Cardiac muscle cell (in vitro differentiated cells and primary cell): ENCODE results near the gene TOR4A. TPM values are rescaled to one million over a fixed set of nuclear protein-coding genes. Genes with fewer than 3 reads are reported as not detected.

ENCODE experiments used
- DNase-seq, 2 donors: peaks; one replicate each; pipeline versions ENCODE4 v3.0.0 to v3.0.0-alpha.2; 2010 to 2017; ENCODE audit warnings: low read depth in 1 of 2, low spot score in 1 of 2
- H3K27ac ChIP-seq: fragments of 200-600 bp; sonication (generic); 2 replicates; pipeline ENCODE4 v1.5.1; 2016
- H3K27me3 ChIP-seq: fragments of 200-600 bp; sonication (generic); 2 replicates; pipeline ENCODE4 v1.6.0; 2016; ENCODE audit warnings: control low read depth
- H3K36me3 ChIP-seq: fragments of 200-600 bp; sonication (generic); 2 replicates; pipeline ENCODE4 v1.5.1; 2016; ENCODE audit warnings: control low read depth
- H3K4me1 ChIP-seq: fragments of 200-600 bp; sonication (generic); 2 replicates; pipeline ENCODE4 v1.8.1; 2017; ENCODE audit warnings: low read depth, mild to moderate bottlenecking, mixed run types
- H3K4me3 ChIP-seq: fragments of 200-600 bp; sonication (generic); 2 replicates; pipeline ENCODE4 v1.5.1; 2016; ENCODE audit warnings: mild to moderate bottlenecking
- H3K9me3 ChIP-seq: fragments of 200-600 bp; sonication (generic); 2 replicates; pipeline ENCODE4 v1.5.1; 2017; ENCODE audit warnings: low read depth, mild to moderate bottlenecking, control low read depth
- CTCF ChIP-seq: IDR thresholded peaks from 2 replicates; pipeline ENCODE4 v1.5.1; 2012; ENCODE audit warnings: low read depth, mild to moderate bottlenecking, low read length
- polyA plus RNA-seq: library from polyadenylated mRNA; unstranded; fragments of >200 nt; fragmentation: Nextera tagmentation; extraction: Ambion mirVana; gene quantifications from 2 replicates; pipeline ENCODE4 v1.2.1, GENCODE V29; 2016
- total RNA-seq: library from RNA; depleted of rRNA; stranded (reverse); fragments of >200 nt; gene quantifications from 2 replicates; pipeline ENCODE4 v1.2.3, GENCODE V29; 2016

TOR4A gene
- total and polyA plus RNA-seq, 2 experiments from 2014 or later, result 18.5 to 51.4 TPM

DNA sequence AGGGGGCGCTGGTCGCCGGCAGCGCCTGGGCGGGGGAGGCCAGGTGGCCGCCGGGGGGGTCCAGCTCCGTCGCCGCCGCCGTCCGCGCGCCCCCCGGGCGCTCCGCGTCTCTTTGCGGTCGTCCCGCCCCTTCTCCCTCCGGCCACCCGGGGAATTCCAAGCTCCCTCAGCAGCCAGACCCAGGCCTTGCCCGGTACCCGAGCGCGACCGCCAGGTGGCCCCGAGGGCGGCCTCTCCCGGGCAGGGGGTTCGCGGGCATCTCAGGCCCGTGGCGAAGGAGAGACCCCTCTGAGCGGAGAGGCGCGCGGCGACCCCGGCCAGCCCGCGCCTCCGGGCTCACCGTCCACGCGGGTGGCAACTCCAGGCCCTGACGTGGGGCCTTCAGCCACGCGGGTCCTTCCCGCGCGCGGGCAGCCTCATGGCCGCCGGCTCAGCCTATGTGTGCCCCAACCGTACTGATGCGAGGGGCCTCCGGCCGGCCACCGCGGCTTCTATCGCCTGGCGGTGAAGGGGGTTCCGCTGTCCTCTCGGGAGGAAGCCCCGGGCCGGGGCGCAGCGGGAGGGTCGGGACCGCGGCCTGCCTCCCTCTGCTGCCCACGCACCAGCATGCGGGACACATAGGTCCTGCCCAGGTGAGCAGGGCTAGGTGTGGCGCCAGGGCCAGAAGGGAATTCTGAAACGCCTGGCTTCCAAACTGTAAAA is 25.1 kb downstream of the TOR4A start:
- no peaks in the 10 kb centered on the region for H3K9me3 ChIP-seq
- no peak overlapping the region for H3K27ac ChIP-seq
- peak in 1 of 2 donors; percentile 70 for DNase-seq
- no peaks in the 10 kb centered on the region for H3K36me3 ChIP-seq
- H3K4me3 ChIP-seq, result peak overlapping the region; percentile 24
- peaks cover 20% of the 10 kb centered on the region for H3K27me3 ChIP-seq
- peak; percentile 66 for TF ChIP-seq CTCF
- peaks cover 14% of the 10 kb centered on the region for H3K4me1 ChIP-seq

DNA sequence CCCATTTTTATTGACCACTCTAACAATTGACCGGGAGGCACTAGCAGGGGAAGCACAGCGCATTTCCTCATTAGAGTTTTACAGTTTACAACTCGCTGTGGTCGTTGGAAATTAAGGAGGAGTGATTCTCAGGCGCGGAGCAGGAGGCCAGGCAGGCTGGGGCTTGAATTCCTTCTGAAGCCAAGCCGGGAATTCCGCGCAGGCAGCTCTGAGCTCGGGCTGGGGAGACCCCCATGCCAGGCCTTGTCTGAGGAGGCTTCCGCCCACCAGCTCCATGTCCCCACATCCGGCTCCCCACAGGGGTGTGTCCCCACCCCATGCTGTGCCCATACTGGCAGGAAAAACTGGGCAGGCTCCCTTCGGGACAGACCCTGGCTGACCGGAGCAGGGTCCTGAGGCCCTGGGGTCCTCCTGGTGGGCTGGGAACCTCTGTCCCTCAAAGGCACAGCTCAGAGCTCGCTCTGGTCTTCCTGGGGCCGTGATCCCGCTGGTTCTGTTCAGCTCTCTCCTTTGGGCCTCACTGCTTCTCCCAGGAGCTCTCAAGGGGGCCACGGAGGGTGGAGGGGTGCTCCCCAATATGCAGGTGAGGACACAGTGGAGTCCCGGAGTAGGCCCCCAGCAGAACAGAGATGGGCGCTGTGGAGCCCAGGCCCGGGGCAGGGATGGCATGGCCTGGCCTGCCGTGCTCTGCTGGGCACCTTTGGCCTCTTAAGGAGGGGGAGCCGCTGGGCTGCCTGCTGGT is 25.8 kb downstream of the TOR4A start:
- Histone ChIP-seq H3K36me3 (no peaks in the 10 kb centered on the region), H3K4me1 (peaks cover 19% of the 10 kb centered on the region), H3K27me3 (peaks cover 13% of the 10 kb centered on the region), H3K4me3 (no peak overlapping the region), H3K9me3 (no peaks in the 10 kb centered on the region), H3K27ac (no peak overlapping the region)
- no peak for DNase-seq
- TF ChIP-seq CTCF, result no peak

GRCh38 chr9:137303893-137304382 is 26.4 kb downstream of the TOR4A start:
- H3K27ac ChIP-seq, result no peak overlapping the region

GRCh38 chr9:137304383-137305059 is 27.0 kb downstream of the TOR4A start:
- DNase-seq, result peak in 1 of 2 donors; percentile 40
- Histone ChIP-seq H3K4me3 (no peak overlapping the region), H3K27me3 (peaks cover 10% of the 10 kb centered on the region), H3K9me3 (no peaks in the 10 kb centered on the region), H3K4me1 (peaks cover 15% of the 10 kb centered on the region), H3K36me3 (no peaks in the 10 kb centered on the region), H3K27ac (no peak overlapping the region)
- peak; percentile 20 for TF ChIP-seq CTCF

More at GRCh38 chr9:137303893-137304382, 26.4 kb downstream of the TOR4A start:
- H3K36me3 ChIP-seq, result no peaks in the 10 kb centered on the region
- H3K4me3 ChIP-seq, result no peak overlapping the region
- no peak for DNase-seq
- H3K9me3 ChIP-seq, result no peaks in the 10 kb centered on the region
- TF ChIP-seq CTCF, result no peak
- H3K27me3 ChIP-seq, result peaks cover 10% of the 10 kb centered on the region
- H3K4me1 ChIP-seq, result peaks cover 20% of the 10 kb centered on the region

- Histone ChIP-seq H3K36me3 (no peaks in the 10 kb centered on the region), H3K27ac (no peak overlapping the region), H3K9me3 (no peaks in the 10 kb centered on the region), H3K4me3 (no peak overlapping the region), H3K4me1 (peaks cover 8% of the 10 kb centered on the region), H3K27me3 (peaks cover 10% of the 10 kb centered on the region)
- DNase-seq, result peak; percentile 50 to 59
- TF ChIP-seq CTCF, result peak; percentile 13
Measured at GRCh38 chr9:137305060-137305797, 27.7 kb downstream of the TOR4A start.
